Measurements from ENCODE around the gene STK4.
"Not testable (repeated sequence)": the region's sequence is repeated elsewhere in the genome, so short reads cannot be mapped to it uniquely, and the experiment has no call there.

The STK4 gene

DNA sequence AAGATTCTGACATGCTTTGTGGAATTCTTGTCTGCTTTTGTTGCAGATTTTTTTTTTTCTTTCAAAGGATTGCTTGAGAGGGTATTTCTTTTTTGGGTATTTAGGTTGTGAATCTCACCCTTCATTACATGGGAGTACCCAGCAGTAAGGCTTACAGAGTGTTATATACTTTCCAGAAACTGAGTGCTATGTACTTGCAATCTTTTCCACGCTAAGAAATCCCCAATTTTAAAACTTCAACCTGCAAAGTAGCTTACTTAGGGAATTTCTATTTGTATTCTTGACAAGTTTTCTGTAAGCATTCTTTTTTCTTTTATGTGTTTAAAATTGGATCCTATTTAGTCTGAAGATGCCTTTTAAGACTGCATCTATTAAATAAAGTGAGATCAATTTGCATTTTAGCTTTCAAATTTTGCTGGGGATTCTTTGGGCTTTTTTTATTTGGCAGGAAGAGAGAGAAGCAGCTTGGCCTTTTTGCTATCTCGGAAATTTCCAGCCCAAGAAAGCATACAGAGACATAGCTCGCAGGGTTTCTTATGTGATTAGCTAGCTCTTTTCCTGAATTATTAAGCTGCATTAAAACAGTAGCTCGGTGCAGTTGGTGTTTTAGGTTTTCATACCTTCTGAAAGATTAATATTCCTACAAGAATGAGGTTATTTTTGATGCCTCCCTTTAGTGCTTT, 92.0 kb downstream of the STK4 start:
- no peak for FAIRE-seq

DNA sequence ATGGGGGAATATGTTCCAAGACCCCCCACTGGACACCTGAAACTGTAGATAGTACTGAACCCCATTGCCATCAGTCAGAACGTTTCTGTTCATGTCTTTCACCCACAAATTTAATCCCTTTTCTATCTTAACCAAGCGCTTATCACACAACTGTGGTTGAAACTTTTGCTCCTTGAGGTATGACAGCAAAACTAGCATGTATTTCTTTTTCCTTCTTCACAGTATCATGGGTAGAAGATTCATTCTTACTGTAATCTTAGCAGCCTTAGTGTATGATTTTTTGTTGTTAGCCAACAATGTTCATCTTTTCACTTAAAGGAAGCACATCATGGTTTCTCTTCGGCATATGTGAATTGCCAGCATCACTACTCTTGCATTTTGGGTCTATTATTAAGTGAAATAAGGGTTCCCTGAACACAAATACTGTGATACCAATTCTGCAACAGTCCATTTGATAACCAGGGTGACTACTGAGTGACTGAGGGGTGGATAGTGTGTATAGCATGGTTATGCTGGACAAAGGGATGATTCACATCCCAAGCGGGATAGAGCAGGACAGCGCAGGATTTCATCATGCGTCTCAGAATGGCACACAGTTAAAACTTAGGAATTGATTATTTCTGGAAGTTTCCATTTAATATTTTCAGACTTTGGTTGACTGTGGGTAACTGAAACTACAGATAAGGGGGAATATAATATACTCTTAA, 92.9 kb downstream of the STK4 start:
- FAIRE-seq = no peak

DNA sequence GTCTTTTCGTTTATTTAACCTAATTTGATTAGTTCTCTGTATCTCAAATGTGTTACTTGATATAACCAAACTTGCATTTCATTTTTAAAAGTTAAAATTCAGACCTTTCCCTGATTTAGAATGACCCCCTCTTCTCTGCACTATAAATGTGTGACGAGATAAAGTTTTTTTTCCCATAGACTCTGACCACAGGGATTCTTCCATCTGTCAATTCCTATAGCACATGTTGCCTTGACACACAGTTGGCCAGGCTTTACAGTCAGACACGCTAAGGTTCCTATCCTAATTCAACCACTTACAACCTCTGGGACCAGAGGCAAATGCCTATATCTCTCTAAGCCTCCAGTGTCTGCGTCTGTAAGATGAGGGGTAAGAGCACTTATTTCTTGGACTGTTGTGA, 94.0 kb downstream of the STK4 start:
- FAIRE-seq = no peak

DNA sequence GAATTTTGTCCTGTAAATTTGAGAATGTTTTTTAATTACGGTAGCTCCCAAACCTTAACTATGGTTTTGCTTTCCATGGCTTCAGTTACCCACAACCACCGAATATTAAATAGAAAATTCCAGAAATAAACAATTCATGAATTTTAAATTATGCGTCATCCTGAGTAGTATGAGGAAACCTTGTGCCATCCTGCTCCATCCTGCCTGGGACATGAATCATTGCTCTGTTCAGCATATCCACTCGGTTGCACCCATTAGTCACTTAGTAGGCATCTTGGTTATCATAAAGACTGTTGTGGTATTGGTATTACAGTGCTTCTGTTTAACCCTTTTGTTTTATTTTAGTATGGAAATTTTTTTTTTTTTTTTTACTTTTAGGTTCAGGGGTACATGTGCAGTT, 94.9 kb downstream of the STK4 start:
- no peak for FAIRE-seq

DNA sequence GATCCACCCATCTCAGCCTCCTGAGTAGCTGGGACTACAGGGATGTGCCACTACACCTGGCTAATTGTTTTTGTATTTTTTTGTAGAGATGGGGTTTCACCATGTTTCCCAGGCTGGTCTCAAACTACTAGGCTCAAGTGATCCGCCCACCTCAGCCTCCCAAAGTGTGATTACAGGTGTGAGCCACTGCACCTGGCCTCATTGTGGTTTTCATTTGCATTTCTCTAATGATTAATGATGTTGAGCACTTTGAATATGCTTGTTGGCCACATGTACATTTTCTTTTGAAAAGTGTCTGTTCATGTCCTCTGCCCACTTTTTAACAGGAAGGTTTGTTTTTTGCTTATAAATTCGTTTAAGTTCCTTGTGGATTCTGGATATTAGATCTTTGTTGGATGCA, 96.8 kb downstream of the STK4 start:
- not testable (repeated sequence) for FAIRE-seq

DNA sequence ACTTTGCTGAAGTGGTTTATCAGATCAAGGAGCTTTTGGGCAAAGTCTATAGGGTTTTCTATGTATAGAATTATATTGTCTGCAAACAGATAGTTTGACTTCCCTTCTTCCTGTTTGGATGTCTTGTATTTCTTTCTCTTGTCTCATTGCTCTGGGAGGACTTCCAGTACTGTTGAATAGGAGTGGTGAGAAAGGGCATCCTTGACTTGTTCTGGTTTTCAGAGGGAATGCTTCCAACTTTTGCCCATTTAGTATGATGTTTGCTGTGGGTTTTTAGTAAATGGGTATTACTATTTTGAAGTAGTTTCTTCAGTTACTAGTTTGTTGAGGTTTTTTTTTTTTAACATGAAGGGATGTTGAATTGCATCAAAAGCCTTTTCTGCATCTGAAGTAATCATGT, 98.5 kb downstream of the STK4 start:
- FAIRE-seq = no peak

DNA sequence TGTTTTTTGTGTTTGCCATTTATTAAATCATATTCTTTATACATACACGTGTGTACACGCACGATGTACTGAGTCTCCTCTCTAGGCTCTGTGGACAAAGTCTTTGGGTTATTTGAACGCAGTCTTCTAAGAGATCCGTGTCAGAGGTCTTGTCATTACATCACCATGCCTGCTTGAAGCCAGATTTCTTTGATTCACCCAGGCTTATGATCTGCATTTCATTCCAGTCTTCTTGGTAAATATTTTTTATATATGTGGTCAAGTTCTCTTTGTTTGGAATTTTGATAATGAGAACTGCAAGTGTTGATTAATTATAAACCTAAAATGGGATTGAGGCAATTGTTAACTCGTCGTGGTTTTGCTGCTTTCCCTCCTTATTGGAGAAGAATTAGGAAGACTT, 100.1 kb downstream of the STK4 start:
- FAIRE-seq = no peak

DNA sequence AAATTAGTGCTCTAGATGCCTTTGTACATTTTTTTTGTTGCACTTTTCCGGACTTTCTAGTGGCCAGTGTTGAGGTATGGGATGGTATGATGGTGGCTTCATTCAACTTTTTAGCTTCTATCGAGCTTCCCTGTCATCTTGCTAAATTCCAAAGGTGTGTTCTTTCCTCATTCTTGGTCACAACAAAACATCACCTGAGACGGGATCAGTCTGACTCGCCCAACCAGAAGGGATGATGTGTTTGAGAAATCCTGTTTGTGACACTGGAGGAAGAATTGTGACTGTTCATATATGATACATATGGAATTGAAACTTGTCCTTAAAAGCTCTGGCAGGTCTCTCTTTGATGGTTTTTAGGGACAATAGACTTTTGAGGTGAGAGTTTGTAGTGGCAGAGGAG, 100.8 kb downstream of the STK4 start:
- no peak for FAIRE-seq

DNA sequence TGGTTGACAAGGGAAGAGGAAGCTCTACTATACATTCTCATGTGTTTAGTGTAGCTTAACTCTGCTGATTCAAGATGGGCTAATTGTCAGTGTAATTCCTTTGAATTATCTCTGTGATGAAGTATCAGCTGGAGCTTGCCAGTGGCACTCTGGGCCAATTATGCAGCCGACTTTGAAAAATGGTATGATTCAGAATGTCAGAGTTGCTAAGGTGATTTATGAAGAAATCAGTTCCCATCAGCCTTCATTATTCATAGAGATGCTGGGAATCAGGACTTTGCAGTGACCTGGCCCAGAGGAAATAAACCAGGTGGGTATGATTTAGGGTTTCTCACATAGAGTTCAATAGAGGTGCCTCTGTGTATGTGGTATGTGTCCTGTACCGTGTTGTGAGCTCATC, 101.2 kb downstream of the STK4 start:
- FAIRE-seq = no peak

DNA sequence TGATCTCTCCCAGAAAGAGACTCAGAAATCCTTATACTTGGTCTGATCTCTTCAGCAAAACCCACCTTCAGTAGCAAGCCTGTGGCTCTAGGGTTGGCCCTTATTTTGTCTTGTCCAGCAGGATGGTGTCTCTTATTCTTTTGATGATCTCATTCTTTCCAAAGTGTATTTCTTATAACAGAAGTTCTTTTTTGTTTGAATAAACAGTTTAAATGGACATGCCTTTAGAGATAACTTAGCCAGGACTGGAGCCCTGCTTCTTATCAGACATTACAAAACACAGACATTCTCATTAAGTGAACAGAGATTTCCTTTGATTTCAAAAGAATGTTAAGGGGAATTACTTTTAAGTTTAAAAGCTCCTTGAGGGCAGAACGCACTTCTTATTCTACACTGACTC, 102.9 kb downstream of the STK4 start:
- no peak for FAIRE-seq

DNA sequence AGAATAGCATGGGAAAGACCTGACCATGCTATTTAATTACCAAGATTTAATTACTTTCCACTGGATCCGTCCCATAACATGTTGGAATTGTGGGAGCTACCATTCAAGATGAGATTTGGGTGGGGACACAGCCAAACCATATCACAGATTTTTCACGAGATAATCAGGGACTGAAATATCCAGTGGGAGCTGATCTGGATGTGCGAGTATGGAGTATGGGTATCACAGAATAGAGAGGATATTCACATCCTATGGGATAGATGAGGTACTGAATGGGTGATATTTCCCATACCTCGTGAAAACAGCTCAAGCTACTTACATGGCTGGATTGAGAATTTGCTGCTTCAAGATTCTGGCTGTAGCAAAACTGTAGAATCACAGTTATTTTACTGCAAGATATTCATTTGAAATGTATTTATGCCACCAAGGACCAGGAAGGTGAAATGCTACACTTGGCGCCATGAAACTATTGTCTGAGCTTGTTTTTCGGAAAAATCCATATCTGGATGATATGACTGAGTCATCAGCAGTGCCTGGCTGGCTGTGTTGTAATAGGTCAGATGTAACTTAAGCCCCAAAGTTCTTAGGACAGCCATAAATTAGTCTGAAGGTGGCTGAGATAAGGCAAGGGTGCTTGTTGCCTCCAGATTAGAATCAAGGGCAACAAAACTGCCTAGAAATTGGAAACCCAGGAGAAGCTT, 104.8 kb downstream of the STK4 start:
- FAIRE-seq = no peak

DNA sequence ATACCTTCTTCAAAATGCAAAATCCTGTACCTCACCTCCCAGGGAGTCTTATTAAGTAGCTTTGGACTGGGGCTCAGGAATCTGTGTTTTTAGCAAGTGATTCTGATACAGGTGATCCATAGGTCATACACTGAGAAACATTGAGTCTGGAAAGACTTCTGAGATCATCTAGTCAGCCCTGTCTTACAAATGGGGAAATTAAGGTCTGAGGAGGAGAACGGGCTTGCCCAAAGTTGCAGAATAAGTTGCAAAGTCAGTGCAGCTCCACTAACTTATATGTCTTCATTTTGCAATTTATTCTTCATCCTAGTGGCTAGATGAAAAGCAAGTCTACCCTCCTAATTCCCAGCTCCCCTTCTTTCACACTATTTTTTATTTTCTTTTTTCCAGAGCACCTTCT, 105.8 kb downstream of the STK4 start:
- no peak for FAIRE-seq

DNA sequence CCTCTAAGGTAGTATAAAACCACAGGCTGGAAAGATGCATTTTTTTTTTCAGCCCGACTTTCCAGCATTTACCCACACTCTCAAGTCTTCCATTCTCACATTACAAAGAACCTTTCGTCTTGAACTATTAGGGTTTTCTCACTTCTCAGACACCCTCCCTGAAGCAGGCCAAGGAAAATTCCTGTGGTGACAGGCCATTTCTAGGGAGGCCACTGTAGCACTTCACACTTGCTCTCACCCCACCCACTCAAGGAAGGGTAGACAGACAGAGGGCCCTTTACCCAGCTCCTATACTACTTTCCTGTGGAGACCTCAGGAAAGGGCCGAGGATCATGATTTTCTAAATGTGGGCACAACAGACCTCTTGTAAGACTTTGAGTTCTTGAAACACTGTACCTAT, 106.9 kb downstream of the STK4 start:
- FAIRE-seq = no peak

DNA sequence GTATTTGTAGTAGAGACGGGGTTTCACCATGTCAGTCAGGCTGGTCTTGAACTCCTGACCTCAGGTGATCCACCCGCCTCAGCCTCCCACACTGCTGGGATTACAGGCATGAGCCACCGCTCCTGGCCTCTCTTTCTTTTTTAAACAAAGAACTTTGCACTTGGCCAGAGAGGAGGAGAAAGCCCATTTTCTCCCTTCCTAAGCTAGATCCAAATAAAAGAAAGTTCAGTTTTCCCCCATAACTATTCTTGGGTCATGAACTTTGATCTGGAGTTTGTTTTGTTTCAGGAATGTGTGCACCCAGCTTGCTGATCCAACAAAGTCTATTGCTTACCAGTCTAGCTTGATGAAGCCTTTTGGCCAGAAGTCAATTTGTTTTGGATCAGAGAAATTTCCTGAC, 111.2 kb downstream of the STK4 start:
- no peak for FAIRE-seq

DNA sequence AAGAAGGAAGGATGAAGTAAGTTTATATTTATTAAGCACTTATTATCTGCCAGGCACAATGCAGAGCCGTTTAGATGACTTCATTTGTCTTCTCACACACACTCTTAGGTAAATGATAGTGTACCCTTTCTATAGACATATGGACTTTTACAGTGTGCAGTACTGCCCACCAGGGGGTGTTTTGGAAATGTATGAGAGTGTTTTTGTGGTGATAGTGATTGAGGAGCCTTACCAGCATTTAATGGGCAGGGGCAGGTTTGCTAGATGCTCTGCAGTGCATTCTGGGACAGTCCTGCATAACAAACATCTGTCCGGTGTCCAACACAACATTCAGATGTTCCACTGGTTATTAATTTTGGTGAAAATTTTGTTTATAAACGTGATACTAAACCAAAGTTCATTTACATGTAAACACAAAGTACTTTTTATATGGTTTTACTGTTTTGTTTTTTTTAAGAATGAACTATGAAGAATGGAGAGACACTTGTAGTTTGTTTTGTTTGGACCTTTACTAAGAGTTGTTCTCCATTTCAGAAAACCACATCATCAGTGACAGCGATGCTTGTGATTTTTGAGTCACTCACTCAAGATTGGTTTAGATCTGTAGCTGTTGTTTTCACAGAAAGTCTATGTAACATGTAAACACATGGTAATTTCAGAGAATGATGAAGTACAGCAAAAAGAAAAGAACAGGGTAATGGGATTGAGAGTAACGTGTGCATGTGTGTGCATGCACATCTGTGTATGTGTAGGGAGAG, 114.7 kb downstream of the STK4 start:
- no peak for FAIRE-seq

DNA sequence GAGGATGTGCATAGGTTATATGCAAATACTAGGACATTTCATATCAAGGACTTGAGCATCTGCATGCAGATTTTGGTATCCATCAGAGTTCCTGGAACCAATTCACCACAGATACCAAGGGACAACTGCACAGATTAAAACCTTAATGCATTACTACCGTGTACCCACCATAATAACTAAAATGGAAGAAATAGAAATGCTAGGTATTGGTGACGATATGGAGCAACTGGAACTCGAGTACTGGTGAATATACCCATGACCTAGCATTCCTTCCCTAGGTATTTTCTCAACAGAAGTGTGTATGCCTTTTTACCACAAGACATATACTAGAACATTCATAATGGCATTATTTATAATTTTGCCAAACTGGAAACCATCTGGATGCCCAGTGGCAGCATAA, 116.2 kb downstream of the STK4 start:
- no peak for FAIRE-seq

DNA sequence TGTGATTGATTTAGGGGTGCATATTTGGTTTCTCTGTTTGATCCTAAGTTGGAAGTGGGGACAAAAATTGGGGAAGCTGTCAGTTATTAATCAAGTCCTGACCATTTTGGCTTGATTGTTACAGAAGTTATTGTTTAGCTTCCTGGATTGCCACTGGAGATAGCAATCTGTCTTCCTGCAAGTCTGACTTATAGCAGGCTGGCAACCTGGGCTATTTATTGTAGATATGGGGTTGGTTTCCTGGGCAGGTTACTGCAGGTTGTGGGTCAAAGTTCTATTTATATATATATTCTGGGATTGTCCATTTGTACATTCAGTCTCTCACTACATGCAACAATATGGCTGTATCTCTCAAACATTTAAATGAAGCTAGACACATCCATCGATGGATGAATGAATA, 116.8 kb downstream of the STK4 start:
- no peak for FAIRE-seq

DNA sequence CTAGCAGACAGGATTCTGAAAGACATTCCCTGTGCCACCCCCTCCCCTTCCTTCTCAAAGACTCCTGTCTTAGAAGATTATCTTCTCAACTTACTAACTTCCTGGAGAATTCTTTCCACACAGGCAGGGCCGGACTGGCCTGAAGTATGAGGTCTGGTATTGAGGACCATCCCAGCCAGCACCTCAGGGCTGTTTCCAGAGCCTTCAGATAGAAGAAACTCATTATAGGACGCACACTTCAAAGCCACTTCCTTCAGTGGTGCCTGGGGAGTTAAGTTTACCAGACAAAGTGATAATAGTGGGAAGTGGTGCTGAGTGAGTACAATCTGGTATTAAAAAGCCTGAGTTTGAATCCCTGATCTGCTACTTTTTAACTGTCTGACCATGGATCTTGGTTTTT, 119.0 kb downstream of the STK4 start:
- FAIRE-seq = no peak

DNA sequence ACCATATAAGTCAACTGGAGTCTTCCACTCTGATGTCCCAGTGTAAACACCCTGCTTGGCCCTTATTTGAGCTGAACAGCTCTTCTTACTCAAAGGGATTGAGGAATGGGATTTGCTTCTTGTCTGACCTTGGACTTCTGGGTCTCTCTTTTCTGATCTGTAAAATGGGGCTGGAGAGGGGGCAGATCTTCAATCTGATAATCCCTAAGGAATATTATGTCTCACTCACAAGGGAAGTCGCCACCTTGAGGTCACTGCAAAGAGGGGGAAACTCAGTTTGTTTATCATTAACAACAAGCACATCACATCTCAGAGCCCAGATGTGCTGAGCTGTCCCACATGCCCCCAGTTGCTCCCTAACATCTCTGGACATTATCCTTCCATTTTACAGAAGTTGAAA, 119.6 kb downstream of the STK4 start:
- no peak for FAIRE-seq

DNA sequence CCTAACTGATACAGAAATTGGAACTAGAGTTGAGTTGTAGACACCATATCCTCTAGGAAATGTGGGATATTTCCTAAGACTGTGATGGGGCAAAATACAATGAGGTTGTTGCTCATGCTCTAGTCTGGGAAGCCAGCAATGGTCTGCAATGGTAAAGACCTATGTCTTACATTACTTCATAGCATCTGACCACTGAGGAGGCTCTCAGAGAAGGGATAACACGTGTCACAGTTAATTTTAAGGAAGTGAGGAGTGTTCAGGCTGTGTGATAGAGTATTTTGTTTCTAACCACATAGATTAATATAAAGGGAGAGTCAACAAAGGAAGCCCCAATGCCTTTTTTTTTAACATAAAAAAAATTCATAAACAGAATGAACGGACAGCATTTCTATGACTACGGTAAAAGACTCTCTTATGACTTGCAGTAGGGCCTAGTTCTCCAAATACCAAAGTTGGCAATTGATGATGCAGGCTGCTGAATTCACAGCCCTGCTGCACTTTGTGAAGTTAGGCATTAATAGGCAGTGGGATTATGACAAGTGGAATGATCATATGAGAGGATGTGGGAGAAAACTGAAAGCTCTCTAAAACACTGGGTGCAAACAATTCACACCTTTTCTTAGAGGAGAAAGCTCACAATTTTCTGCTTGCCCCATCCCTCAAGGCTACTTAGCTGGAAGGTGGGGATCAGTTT, 120.9 kb downstream of the STK4 start:
- FAIRE-seq = no peak

DNA sequence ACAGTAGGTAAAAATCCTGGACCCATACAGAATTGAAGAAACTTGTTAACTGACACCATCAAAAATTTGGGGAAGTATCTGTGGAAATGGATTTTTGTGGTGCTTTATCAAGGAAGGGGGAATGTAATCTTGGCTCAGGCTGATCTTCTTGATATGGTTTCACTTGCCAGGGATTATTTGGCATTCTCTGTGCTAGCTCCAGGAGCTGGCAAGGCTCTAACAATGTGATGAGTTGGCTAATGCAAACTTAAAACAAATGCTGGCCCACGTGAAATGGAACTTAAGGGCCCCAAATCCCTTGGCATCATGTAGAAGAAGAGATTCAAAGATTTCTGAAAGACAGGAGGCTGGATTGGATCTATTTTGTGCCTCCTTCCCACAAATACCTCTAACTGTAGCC, 121.5 kb downstream of the STK4 start:
- FAIRE-seq = no peak

DNA sequence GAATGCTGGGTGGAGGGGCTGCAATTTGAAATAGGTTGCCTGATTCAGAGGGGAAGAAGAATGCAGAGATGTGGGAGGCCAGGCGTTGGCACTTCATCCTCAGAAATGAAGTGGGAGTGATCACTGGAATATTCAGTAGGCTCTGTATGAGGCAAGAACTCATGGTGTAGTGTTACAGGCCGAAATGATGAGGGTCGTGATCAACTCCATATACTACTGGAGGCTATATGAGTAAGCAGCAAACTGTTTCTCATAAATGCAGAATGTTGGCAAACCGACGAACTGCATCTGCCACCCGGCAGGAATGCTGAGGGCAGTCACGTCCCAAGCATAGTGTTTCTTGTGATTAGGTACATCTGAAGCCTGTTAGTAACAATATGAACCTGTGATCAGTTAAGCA, 121.9 kb downstream of the STK4 start:
- FAIRE-seq = no peak

DNA sequence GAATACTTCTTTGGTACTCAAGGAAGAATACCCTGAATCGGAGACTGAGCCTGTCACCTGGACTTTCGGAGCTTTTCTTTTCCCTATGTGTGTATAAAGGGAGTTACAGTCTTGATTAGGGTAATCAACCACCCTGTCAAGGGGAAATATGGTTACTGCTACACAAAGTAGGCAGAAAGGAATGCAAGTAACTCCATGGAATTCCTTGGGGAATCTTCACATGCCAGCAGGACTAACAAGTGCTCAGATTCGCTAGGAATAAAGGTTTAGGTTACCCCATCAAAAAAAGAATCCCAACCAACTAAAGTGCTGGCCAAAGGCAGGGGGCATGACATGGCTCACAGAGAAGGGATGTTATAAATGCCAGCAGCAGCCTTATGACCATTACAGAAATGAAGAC, 124.2 kb downstream of the STK4 start:
- FAIRE-seq = no peak

Data from islet of Langerhans (tissue), 1 donor.